DMS53 treated with DMSO at 0.1 percent for 48 hours (cell line): ENCODE measurements around the gene FBXL17.

Experiments used
- DNase-seq: peaks from one replicate; lab custom pipeline; 2025; ENCODE audit not compliant: unreplicated experiment; lab: John Stamatoyannopoulos, UW

Gene FBXL17

GRCh38 chr5:108255468-108255867, 126.4 kb downstream of the FBXL17 start:
- no peak for DNase-seq

GRCh38 chr5:108251350-108251749, 130.5 kb downstream of the FBXL17 start:
- DNase-seq: peak; percentile 6

GRCh38 chr5:108249785-108250426, 132.0 kb downstream of the FBXL17 start:
- DNase-seq: no peak

DNA sequence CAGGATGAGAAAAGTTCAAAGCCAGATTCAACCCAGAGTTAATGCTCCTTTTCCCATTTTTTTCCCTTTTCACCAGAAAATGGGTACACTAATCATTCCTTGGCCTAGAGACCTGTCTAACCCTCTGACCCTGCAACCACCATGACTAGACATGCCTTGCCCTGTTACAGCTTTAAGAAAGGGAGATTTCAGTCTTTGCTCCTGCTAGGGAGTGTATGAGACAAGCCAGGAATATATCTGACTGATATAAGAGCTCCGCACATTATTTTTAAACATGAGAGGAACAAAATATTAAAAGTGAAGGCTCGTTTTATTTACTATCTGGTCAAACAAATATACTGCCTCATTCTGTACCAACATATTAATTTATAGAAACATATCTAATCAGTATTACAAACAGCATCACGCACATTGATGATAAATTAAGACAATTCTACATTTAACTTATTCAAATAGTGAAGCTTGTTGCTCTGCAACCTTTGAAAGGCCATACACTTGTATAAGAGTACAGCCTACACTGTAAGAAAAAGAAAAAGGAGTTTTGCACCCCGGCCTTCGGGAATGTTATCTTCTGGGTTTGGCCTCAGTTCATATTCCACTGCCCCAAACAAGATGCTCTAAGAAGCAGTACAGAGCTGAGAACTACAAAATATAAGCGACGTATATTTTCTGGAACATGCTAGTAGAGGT, 132.7 kb downstream of the FBXL17 start:
- DNase-seq: no peak

- no peak for DNase-seq
Observed at GRCh38 chr5:108238936-108239887, 142.7 kb downstream of the FBXL17 start.

GRCh38 chr5:108238461-108238860, 143.4 kb downstream of the FBXL17 start:
- no peak for DNase-seq

GRCh38 chr5:108233617-108234155, 148.2 kb downstream of the FBXL17 start:
- DNase-seq: no peak

GRCh38 chr5:108232805-108233204, 149.1 kb downstream of the FBXL17 start:
- no peak for DNase-seq

- DNase-seq: no peak
Observed at GRCh38 chr5:108222011-108222410, 159.9 kb downstream of the FBXL17 start.

GRCh38 chr5:108220834-108221233, 161.1 kb downstream of the FBXL17 start:
- no peak for DNase-seq

GRCh38 chr5:108216890-108217289, 165.0 kb downstream of the FBXL17 start:
- no peak for DNase-seq

DNA sequence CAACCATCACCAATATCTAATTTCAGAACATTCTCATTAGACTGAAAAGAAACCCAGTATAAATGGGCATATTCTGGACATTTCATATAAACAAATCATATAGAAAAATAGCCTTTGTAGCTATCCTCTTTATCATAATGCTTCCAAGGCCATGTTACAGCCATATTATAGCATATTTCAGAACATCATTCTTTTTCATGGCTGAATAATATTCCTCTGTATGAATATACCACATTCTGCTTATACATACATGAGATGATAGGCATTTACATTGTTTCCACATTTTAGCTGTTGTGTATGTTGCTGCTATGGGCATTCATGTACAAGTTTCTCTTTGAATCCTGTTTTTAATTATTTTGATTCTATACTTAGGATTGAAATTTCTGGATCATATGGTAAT, 167.0 kb downstream of the FBXL17 start:
- no peak for DNase-seq

GRCh38 chr5:108212775-108213346, 169.0 kb downstream of the FBXL17 start:
- peak; percentile 4 for DNase-seq

DNA sequence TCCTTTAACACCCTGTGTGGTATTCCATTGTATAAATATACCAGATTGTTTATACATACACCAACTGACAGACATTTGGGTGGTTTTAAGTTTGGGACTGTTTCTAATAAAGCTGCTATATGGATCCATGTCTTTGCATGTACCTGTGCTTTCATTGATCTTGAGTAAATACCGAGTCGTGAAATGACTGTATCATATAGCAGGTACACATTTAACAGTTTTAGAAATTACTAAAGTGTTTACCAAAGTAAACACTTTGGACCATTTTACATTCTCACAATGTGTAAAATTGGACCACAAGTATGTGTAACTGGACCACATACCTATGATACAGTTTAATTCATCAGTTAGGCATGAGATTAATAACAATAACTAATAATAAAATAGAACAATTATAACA, 175.2 kb downstream of the FBXL17 start:
- DNase-seq: no peak

- no peak for DNase-seq
Observed at GRCh38 chr5:108201721-108202120, 180.2 kb downstream of the FBXL17 start.

DNA sequence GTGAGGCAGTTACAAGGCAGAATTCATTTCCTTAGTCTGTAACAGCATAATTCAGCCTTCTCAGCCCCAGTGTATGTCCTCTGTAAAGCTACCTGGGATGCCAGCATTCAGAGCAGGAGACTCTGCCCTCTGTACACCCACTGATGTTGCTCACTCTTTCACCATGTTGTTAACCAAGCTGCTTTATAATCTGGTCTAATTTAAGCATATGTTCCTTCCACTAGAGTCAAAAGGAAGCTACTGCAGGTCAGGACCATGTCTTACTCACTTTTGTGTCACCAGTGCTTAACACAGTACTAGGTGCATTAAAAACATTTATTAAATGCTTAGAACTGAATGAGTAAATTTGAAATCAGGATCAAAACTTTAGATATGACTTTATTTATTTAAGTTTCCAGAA, 185.6 kb downstream of the FBXL17 start:
- no peak for DNase-seq

GRCh38 chr5:108193021-108193795, 188.7 kb downstream of the FBXL17 start:
- no peak for DNase-seq

DNA sequence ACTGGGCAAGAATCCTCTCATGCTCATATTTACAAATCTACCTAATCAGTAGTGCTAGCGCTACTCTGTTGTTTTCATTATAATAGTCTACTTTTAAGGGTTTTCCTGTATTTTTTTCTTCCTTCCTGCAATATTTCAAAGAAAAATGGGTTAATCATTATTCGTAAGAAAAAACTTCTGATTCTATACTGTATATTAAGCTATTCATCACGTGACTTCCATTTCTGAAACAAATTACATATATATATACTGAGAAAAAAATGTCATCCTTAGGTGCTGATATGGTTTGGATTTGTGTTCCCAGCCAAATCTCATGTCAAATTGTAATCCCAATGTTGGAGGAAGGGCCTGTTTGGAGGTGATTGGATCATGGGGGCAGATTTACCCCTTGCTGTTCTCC, 197.0 kb downstream of the FBXL17 start:
- DNase-seq: no peak

GRCh38 chr5:108181975-108182374, 199.9 kb downstream of the FBXL17 start:
- DNase-seq: no peak

DNA sequence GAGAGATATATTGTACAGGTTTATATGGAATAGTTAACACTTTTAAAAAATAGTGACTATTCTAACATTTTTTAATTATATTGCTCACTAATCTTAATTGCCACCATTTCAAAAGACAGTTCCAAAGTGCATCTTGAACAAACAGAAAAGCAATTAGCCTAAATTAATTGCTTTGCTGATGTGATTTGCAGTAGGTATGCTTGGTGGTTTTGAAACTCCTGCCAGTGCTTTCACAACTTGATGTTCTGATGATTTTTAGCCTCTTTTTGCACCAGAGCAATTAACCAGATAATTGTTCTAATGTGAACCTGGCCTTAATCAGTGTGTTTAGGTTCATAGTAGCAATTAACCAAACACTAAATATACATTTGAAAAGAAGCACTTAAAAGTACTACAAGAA, 207.6 kb downstream of the FBXL17 start:
- DNase-seq: no peak
